NCI-H1417 treated with DMSO at 0.1 percent for 48 hours (cell line): ENCODE measurements around the gene HEPACAM2.

Experiments
- DNase-seq: peaks from one replicate; lab custom pipeline; 2025; lab: John Stamatoyannopoulos, UW

HEPACAM2 gene

DNA sequence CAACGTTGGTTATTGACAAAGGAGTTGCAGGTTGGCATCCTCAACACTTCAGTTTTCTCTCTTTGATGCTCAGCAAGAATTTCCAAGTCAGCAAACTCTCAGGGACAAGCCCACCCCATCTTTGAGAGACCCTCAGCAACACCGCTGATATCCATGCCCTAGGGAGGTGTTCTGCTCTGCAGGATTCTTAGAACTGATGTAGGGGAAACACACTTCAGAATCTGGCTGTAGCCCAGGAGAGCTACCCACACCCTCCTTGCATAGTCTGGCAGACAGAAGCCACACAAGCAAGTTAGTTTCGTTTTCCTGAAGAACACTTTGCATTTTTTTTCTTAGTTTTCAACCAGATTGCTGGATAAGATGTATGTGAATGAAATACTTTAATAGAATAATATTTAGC lies 78.9 kb downstream of the HEPACAM2 start:
- DNase-seq = no peak

GRCh38 chr7:93146472-93147141 lies 79.7 kb downstream of the HEPACAM2 start:
- DNase-seq = no peak

- DNase-seq = no peak
These were observed 80.2 kb downstream of the HEPACAM2 start for GRCh38 chr7:93146036-93146435.

DNA sequence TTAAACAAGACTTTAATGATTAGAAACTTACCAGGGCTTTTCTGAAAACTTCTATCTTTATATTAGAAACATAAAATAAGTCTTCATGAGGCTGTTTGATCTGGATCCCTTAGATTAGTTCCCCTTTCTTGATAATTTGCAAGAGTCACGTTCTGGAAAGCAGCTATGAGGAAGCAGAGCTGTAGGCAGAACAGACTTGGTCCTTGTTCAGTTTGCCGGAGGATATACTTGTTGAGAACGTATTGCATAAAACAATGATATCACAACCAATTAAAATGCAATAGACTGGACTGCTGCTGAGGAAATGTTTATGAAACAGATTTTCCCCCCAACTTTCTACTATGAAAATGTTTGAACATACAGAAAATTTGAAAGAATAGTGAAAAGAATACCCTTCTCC lies 80.9 kb downstream of the HEPACAM2 start:
- no peak for DNase-seq

- DNase-seq = no peak
These were observed 84.1 kb downstream of the HEPACAM2 start for GRCh38 chr7:93142127-93142526.

GRCh38 chr7:93140582-93141191 lies 85.6 kb downstream of the HEPACAM2 start:
- no peak for DNase-seq

DNA sequence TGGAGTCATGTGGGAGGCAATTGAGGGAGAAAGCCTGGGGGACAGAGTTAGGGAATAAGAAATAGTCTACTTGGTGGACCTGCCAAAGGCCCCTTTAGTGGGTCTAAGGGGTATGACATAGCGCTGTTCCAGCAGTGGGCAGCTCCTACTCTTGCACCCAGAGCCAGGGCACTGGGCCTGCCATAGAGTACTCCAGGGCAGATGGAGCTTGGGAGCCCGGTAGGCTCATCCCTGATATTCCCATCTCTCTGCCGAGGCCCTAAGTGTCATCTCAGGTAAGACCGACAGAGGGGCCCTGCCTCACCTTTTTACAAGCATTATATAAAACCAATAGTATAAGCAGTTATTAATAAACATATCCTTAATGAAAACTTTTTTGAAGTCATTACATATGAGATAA lies 87.7 kb downstream of the HEPACAM2 start:
- no peak for DNase-seq
